ENCODE measurements around the gene RSPRY1. TPM values are rescaled to one million over a fixed set of nuclear protein-coding genes. Genes with fewer than 3 reads are reported as not detected.
A peak's percentile ranks its signal among the peaks of the same experiment; 100 is the strongest.

The RSPRY1 gene
- total RNA-seq, result 10 to 100 TPM; 32.6 to 33.7 TPM

DNA sequence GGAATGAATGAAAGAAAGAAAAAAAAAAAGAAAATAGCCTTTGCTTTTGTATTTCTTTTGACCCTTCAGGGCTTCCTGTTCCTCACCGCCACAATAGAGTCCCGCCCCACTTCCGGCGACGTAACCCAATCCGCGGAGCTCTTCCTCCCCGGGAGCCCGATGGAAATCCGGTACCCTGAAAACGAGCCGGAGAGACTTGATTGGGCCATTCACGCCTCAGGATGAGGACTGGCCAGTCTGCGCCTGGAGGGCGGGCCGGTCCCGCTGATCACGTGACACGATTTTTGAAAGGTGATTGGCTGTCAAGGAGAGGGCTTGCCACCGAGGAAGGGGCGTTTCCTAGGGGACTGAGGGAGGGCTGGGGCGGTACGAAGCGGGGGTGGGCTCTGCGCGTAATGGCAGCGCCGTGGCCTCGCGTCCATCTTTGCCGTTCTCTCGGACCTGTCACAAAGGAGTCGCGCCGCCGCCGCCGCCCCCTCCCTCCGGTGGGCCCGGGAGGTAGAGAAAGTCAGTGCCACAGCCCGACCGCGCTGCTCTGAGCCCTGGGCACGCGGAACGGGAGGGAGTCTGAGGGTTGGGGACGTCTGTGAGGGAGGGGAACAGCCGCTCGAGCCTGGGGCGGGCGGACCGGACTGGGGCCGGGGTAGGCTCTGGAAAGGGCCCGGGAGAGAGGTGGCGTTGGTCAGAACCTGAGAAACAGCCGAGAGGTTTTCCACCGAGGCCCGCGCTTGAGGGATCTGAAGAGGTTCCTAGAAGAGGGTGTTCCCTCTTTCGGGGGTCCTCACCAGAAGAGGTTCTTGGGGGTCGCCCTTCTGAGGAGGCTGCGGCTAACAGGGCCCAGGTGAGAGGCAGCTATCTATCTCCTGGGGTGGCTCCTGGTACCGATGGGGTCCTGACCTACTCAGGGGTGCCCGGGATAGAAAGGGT, at the start of gene RSPRY1, which contains the start of gene PSME3IP1:
RSPRY1 (plus strand) TSS at position 385 of the 927 bp plus-strand sequence. CDS start 18,330 bp downstream, outside the sequence.
PSME3IP1 (minus strand) TSS at position 95 of the 927 bp plus-strand sequence. CDS start 12,185 bp downstream, outside the sequence.
- CTCF ChIA-PET, result interaction anchor here (0.6 to 3.7 kb wide), 13 partner anchors 8 to 343 kb away, joined by 3 to 16 read pairs (median 4); partner anchors contain the start of gene CPNE2
- peak; percentile 96 for ATAC-seq

DNA sequence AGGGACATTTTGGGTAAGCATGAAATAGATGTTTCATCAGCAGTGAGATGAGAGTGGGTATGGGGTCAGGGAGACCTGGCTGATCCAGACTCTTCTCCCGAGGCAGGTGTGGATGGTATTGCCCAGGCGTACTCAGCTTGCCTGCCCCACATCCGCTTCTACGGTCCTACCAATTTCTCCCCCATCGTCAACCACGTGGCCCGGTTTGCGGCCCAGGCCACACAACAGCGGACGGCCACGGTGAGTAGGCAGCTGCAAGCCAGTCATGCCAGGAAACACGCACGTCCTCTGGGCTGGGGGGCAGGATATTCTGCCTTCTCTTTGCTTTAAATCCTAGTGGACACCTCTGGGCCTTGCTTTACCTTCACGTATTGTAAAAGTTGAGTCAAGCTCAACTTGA, 49.1 kb upstream of the RSPRY1 start:
- ATAC-seq, result no peak
- H3K27me3 Mint-ChIP-seq, result no peaks in the 10 kb centered on the region
- H3K27ac Mint-ChIP-seq, result no peak overlapping the region
- H3K4me3 Mint-ChIP-seq, result no peak overlapping the region
- no peaks in the 10 kb centered on the region for H3K9me3 Mint-ChIP-seq (ENCODE audit: low read depth)
- no peak for DNase-seq
- peaks cover 53% of the 10 kb centered on the region for H3K4me1 Mint-ChIP-seq
- no peaks in the 10 kb centered on the region for H3K36me3 Mint-ChIP-seq
- CTCF ChIA-PET, result interaction anchor here (1.2 kb wide), 1 partner anchor 8 kb away, joined by 3 read pairs; no protein-coding TSS in a partner anchor

More for the DNA sequence above, at the start of gene RSPRY1, which contains the start of gene PSME3IP1:
- Mint-ChIP-seq H3K27ac (peak within 1 kb of the TSS; percentile 93), H3K4me1 (peaks cover 43% of the 10 kb centered on the region), H3K4me3 (peak within 1 kb of the TSS; percentile 97), H3K36me3 (peaks cover 11% of the 10 kb centered on the region), H3K27me3 (no peaks in the 10 kb centered on the region), H3K9me3 (ENCODE audit: low read depth) (no peaks in the 10 kb centered on the region)
- DNase-seq, result peak; percentile 100

DNA sequence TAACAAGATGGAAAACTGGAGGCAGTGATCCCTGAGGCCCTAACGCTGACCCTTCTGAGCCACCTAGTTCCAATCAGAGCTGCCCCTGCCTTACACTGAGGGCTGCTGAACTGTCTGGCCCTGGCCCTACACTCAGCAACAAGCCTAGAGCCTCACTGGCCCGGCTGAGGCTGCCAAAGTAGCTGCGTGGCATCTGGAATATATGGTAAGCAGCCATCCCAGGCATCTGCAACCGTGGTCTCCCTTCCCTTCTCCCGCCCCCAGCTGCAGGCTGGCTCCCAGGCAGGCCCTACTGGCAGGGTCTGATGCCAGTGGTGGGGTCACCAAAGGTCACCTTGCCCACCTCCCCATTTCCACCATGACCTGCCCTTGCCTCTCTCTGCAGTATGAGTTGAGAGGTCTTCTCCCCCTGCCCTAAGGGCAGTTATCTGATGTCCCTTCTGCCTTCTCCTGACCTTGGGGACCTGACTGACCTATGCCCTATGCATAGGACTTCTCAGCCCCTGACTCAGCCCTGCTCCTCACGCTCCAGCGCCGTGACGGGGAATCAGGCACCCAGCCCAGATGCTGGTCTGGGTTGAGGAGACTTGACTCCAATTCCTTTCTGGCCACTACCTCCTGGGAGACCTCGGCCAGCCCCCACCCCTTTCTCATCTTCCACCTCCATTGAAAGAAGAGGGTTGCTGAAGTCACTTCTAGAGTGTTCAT, 48.4 kb upstream of the RSPRY1 start:
- CTCF ChIA-PET, result interaction anchor here (1.2 kb wide), 1 partner anchor 9 kb away, joined by 3 read pairs; no protein-coding TSS in a partner anchor

DNA sequence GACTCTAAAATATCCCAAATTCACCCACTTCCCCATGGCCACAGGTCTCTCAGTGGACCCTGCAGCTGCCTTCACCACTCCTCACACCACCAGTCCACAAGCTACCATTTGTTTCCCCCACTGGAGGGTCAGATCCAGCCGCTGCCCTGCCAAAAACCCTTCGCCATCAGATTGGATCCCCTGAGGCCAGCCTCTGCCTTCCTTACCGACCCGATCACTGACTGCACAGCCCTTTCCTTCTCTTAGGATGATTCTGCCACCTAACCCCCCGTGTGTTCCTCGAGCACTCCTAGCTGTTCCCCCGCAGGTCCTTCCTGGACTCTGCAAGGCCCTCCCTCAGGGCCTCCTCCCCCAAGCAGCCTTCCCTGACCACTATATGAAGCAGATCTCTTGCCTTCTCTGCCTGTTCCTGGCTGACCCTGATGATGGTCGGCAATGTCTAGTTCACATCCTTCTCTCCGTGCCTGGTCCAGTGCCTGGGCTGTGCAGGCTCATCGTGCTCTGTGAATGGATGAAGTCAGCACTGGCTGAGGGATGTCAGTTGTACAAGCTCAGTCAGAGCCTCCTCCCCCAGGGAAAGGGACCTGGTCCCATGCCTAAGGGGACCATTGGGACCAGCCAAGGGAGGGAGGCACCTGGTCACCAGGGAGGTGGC, 47.7 kb upstream of the RSPRY1 start:
- CTCF ChIA-PET, result interaction anchor here (1.2 kb wide), 1 partner anchor 9 kb away, joined by 3 read pairs; no protein-coding TSS in a partner anchor
- Mint-ChIP-seq H3K4me3 (no peak overlapping the region), H3K27ac (no peak overlapping the region), H3K4me1 (peaks cover 50% of the 10 kb centered on the region), H3K9me3 (ENCODE audit: low read depth) (no peaks in the 10 kb centered on the region), H3K36me3 (no peaks in the 10 kb centered on the region), H3K27me3 (no peaks in the 10 kb centered on the region)
- no peak for ATAC-seq
- no peak for DNase-seq

More for the DNA sequence above, 48.4 kb upstream of the RSPRY1 start:
- Mint-ChIP-seq H3K4me3 (no peak overlapping the region), H3K27me3 (no peaks in the 10 kb centered on the region), H3K9me3 (ENCODE audit: low read depth) (no peaks in the 10 kb centered on the region), H3K27ac (no peak overlapping the region), H3K36me3 (no peaks in the 10 kb centered on the region), H3K4me1 (peaks cover 51% of the 10 kb centered on the region)
- DNase-seq, result no peak
- ATAC-seq, result no peak

DNA sequence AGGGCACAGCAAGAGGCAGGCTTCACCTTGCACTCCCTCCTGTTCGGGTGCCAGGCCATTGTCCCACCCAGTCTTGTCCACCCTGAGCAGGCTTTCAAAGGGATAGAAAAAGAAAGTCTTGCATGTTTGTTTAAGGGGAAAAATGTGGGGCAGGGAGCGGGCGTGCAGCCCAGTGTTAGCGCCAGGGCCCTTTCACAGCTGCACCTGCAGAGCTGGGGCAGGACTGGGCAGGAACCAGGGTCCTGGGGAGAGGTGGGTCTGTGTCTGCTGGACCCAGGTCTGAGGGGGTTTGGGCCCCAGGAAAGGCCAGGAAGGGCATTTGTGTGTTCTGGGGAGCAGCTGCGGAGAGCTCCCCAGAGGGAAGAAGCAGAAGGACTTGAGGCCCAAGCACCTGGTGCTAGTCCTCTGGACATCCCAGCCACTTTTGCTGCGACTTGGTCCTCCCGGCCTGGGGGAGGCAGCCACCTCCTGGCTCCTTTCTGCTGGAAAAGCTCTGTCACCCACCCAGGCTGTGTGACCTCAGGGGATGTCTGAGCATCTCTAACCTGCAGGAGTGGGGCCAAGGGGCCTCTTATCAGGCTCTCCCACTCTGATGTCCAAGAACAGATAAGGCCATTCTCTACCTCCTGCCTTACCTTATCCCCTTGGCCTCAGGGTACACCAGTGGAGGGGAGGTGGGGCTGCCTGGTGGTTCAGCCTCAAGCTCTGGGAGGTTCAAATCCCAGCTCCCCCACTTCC, 45.0 kb upstream of the RSPRY1 start:
- CTCF ChIA-PET, result interaction anchor here (0.9 to 2.3 kb wide), 5 partner anchors 13 to 176 kb away, joined by 3 to 10 read pairs (median 4); partner anchors contain the start of gene CPNE2
- no peaks in the 10 kb centered on the region for H3K27me3 Mint-ChIP-seq
- H3K4me3 Mint-ChIP-seq, result no peak overlapping the region
- H3K9me3 Mint-ChIP-seq (ENCODE audit: low read depth), result no peaks in the 10 kb centered on the region
- no peak for DNase-seq
- no peak overlapping the region for H3K27ac Mint-ChIP-seq
- peak; percentile 8 for ATAC-seq
- H3K4me1 Mint-ChIP-seq, result peaks cover 23% of the 10 kb centered on the region
- H3K36me3 Mint-ChIP-seq, result no peaks in the 10 kb centered on the region

DNA sequence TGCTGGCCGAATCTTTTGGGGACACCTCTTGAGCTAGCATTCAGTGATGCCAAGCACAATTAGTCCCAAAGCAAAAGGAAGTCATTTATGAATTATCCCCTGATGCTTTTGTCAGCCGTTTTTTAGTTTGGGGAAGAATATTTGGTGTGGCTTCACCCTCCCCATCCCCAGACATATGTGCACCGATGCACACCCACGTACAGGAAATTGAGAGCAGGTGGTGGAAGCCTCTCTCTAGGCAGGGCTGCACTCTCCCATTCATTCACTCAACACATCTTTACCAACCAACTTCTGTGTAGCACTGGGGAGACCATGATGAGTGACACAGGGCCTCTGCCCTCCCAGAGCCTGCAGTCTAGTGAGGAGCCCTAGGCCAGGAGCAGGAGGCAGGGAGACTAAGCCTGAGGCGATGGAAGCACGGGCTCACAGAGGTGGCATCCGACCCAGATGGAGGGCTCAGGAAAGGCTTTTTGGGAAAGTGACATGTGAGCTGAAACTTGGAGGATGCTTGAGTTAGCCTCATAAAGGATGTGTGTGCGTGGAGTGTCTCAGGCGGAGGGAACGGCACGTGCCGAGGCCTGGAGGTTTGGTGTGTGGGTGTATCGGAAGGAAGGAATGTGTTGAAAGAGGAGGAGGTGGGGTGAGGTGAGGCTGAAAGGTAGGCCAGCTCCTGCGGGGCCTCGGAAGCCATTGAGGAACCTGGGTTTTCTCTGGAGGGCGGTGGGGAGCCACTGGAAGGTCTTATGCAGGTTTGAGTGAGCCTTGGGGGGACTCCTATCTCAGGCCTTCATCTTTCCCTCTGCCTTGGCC, 44.1 kb upstream of the RSPRY1 start:
- no peaks in the 10 kb centered on the region for H3K36me3 Mint-ChIP-seq
- no peaks in the 10 kb centered on the region for H3K27me3 Mint-ChIP-seq
- DNase-seq, result no peak
- H3K9me3 Mint-ChIP-seq (ENCODE audit: low read depth), result no peaks in the 10 kb centered on the region
- peaks cover 20% of the 10 kb centered on the region for H3K4me1 Mint-ChIP-seq
- peak overlapping the region; percentile 48 for H3K27ac Mint-ChIP-seq
- peak; percentile 56 for ATAC-seq
- H3K4me3 Mint-ChIP-seq, result no peak overlapping the region
- CTCF ChIA-PET, result interaction anchor here (0.9 to 2.3 kb wide), 7 partner anchors 14 to 177 kb away, joined by 3 to 10 read pairs (median 4); partner anchors contain the start of gene CPNE2

DNA sequence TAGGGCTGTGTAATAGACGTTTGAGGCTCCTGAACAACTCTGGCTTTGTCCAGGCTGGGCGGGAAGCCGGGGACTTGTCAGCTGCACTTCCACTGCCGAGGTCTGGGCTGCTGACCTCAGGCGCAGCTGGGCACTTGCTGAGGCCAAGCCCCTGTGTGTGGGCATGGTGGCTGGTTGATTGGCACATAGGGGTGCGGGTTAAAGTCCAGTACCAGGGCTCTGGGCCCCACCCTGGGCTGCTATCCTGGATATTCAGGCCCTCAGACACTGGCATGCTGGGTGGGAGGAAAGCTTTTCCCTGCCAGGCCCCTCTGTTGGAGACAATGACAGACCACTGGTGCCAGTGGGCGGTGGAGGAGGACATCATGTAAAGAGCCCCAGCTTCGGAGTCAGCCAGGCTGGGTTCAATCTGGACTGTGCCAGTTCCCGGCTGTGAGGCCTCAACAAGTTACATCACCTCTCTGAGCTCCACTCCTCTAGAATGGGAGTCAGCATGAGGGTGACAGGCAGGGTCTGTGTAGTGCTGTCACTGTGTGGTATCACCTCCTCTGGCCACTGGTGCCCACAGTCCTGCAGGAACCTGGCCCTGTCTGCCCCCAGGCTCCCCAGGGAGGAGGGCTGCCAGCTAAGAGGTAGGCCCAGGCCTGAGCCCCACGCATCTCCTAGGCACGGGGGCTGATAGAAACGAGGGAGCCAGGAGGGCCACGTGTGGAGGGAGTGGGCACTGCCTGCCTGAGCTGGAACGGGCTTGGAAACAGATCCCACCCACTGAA, 42.8 kb upstream of the RSPRY1 start:
- Mint-ChIP-seq H3K4me1 (peaks cover 21% of the 10 kb centered on the region), H3K4me3 (no peak overlapping the region), H3K27ac (no peak overlapping the region), H3K27me3 (no peaks in the 10 kb centered on the region), H3K9me3 (ENCODE audit: low read depth) (no peaks in the 10 kb centered on the region), H3K36me3 (no peaks in the 10 kb centered on the region)
- CTCF ChIA-PET, result interaction anchor here (2.0 kb wide), 1 partner anchor 59 kb away, joined by 5 read pairs; no protein-coding TSS in a partner anchor
- DNase-seq, result no peak
- no peak for ATAC-seq

DNA sequence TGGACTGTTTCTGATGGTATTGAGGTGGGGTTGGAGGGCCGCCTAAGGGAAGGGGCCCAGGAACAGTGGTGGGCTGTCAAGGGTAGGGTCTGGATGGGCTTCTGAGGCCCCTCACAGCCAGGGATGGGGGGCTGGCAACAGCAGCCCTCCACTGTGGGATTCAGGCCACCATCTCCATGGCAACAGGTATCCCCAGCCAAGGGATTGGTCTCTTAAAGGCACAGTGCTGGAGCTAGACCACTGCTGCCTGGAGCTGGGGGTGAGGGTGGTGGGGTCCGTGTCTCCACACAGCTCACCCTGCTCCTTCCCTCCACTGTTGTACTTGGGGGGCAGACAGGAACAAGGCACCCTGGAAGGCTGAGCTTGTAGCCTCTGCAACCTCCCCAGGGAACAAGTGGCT, 42.1 kb upstream of the RSPRY1 start:
- no peak for DNase-seq
- H3K4me3 Mint-ChIP-seq, result no peak overlapping the region
- CTCF ChIA-PET, result interaction anchor here (1.2 to 1.9 kb wide), 2 partner anchors 51 to 58 kb away, joined by 3 to 6 read pairs; partner anchors contain the start of gene CPNE2
- no peak for ATAC-seq
- H3K27ac Mint-ChIP-seq, result no peak overlapping the region
- no peaks in the 10 kb centered on the region for H3K27me3 Mint-ChIP-seq
- H3K36me3 Mint-ChIP-seq, result no peaks in the 10 kb centered on the region
- no peaks in the 10 kb centered on the region for H3K9me3 Mint-ChIP-seq (ENCODE audit: low read depth)
- H3K4me1 Mint-ChIP-seq, result peaks cover 21% of the 10 kb centered on the region

DNA sequence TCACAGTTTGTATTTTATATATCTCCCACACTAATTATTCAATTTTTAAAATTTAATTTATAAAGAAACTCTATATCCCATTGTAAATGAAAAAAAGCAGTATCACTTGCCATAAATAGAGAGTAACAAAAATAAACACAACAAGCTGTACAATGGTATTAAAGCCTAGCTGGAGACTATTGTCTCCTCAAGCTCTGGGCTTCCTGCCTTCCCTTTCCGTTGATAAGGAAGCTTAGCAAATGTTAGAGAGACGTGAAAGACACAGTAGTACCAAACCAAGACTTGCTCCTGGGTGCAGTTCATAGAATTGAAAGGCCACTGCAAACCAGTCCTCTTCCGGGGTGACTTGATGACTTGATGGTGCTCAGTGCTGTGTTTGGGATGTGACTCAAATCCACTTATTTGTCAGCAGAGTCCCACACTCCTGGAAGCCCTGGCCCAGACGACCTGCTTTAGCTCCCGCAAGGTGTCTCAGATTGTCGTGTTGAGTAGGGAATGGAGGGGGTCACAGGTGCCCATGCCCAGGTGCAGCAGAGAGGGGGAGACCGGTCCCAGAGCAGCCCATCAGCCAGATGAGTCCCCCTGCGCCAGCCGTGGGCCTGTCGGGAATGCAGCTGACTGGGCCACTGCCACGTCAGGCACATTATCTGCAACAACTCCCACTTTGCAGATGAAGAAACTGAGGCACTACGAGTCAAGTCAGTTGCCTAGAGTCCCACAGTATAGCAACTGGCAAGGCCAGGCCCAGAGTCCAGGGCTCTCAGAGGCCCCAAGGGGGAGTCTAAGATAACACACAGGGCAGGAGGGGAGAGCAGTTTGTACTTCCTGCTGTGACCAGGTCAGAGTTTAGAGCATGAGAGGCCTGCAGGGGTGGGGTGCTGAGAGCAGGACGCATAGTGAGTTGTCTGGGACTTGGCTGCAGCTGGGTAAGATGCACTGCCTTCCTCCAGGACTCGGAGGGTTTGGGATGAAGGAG, 40.8 kb upstream of the RSPRY1 start:
- DNase-seq, result no peak
- H3K4me3 Mint-ChIP-seq, result no peak overlapping the region
- no peaks in the 10 kb centered on the region for H3K27me3 Mint-ChIP-seq
- CTCF ChIA-PET, result interaction anchor here (0.6 to 1.9 kb wide), 5 partner anchors 12 to 164 kb away, joined by 3 to 6 read pairs (median 3); partner anchors contain the start of gene CPNE2
- no peaks in the 10 kb centered on the region for H3K36me3 Mint-ChIP-seq
- H3K27ac Mint-ChIP-seq, result no peak overlapping the region
- H3K4me1 Mint-ChIP-seq, result peaks cover 20% of the 10 kb centered on the region
- ATAC-seq, result no peak
- no peaks in the 10 kb centered on the region for H3K9me3 Mint-ChIP-seq (ENCODE audit: low read depth)

DNA sequence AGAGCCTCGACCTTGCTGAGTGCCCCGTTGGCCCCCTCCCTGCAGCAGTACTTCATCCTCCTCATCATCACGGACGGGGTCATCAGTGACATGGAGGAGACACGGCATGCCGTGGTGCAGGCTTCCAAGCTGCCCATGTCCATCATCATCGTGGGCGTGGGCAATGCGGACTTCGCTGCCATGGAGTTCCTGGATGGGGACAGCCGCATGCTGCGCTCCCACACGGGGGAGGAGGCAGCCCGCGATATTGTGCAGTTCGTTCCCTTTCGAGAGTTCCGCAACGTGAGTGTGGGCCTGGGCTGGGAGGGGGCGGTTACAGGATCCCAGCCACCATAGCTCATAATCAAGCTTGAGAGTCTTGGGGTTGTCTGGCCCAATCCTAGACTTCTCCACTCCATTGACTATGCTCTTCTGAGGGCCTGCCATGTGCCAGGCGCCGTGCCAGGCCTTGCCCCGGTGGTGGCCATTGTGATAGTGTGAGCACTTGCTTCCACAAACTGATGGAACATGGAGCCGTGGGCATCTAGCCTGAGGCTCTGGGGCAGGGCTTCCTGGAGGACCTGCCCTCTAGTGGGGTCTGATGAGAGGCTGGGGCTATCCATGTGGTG, 40.0 kb upstream of the RSPRY1 start:
- H3K27ac Mint-ChIP-seq, result no peak overlapping the region
- DNase-seq (no peak), ATAC-seq (no peak)
- no peaks in the 10 kb centered on the region for H3K27me3 Mint-ChIP-seq
- CTCF ChIA-PET, result interaction anchor here (0.6 to 1.4 kb wide), 2 partner anchors 12 to 255 kb away, joined by 3 to 5 read pairs; no protein-coding TSS in a partner anchor
- H3K36me3 Mint-ChIP-seq, result no peaks in the 10 kb centered on the region
- H3K4me1 Mint-ChIP-seq, result peaks cover 14% of the 10 kb centered on the region
- H3K4me3 Mint-ChIP-seq, result no peak overlapping the region
- H3K9me3 Mint-ChIP-seq (ENCODE audit: low read depth), result no peaks in the 10 kb centered on the region

Measured in activated CD8-positive, alpha-beta memory T cell treated with anti-CD3 and anti-CD28 coated beads, Interleukin-2, amount 10 ng/mL, durations not matched to agents 7 days and 5 days (primary cell).